H9 (cell line): ENCODE results near the gene LASP1NB.

Source experiments
- DNase-seq: peaks from one replicate; pipeline ENCODE4 v3.0.0-alpha.2; 2017
- H2AFZ ChIP-seq: one replicate; pipeline ENCODE4 v1.6.1; 2013; ENCODE audit warnings: mild to moderate bottlenecking, low read length, control low read depth, moderate library complexity
- H2AK5ac ChIP-seq: 2 replicates; pipeline ENCODE4 v1.6.1; 2013; ENCODE audit warnings: low read length, control low read depth, mixed read lengths; ENCODE audit not compliant: insufficient read length
- H2BK120ac ChIP-seq: one replicate; pipeline ENCODE4 v1.6.1; 2013; ENCODE audit warnings: low read depth, mild to moderate bottlenecking, low read length, control low read depth, inconsistent platforms; ENCODE audit not compliant: poor library complexity, severe bottlenecking
- H2BK12ac ChIP-seq: 2 replicates; pipeline ENCODE4 v1.6.1; 2013; ENCODE audit warnings: low read length, control low read depth, mixed read lengths, low read depth; ENCODE audit not compliant: insufficient read length
- H2BK15ac ChIP-seq: 2 replicates; pipeline ENCODE4 v1.6.1; 2013; ENCODE audit warnings: low read depth, low read length, control low read depth
- H2BK20ac ChIP-seq: one replicate; pipeline ENCODE4 v1.6.1; 2013; ENCODE audit warnings: low read depth, mild to moderate bottlenecking, low read length, control low read depth, inconsistent platforms; ENCODE audit not compliant: poor library complexity, severe bottlenecking
- H2BK5ac ChIP-seq: 2 replicates; pipeline ENCODE4 v1.6.1; 2013; ENCODE audit warnings: low read length, control low read depth, mixed read lengths; ENCODE audit not compliant: insufficient read length
- H3K14ac ChIP-seq: 2 replicates; pipeline ENCODE4 v1.6.1; 2013; ENCODE audit warnings: low read length, control low read depth; ENCODE audit not compliant: insufficient read depth
- H3K18ac ChIP-seq: 2 replicates; pipeline ENCODE4 v1.6.1; 2013; ENCODE audit warnings: low read depth, mild to moderate bottlenecking, mixed read lengths, low read length, control low read depth; ENCODE audit not compliant: insufficient read length
- H3K23ac ChIP-seq: 2 replicates; pipeline ENCODE4 v1.6.1; 2013; ENCODE audit warnings: low read length, control low read depth, mixed read lengths, low read depth; ENCODE audit not compliant: insufficient read length
- H3K23me2 ChIP-seq: 2 replicates; pipeline ENCODE4 v1.6.1; 2013; ENCODE audit warnings: low read depth, mild to moderate bottlenecking, mixed read lengths, low read length, control low read depth; ENCODE audit not compliant: insufficient read length, poor library complexity, severe bottlenecking
- H3K27ac ChIP-seq: 2 replicates; pipeline ENCODE4 v1.5.1; 2013; ENCODE audit warnings: low read length, control low read depth, mixed read lengths, low read depth; ENCODE audit not compliant: insufficient read length
- H3K27me3 ChIP-seq: 2 replicates; pipeline ENCODE4 v1.6.1; 2013; ENCODE audit warnings: low read length, control low read depth, inconsistent platforms; ENCODE audit not compliant: insufficient read depth
- H3K4ac ChIP-seq: 2 replicates; pipeline ENCODE4 v1.6.1; 2013; ENCODE audit warnings: low read depth, mild to moderate bottlenecking, control low read depth, inconsistent platforms, low read length, moderate library complexity
- H3K4me1 ChIP-seq: 2 replicates; pipeline ENCODE4 v1.6.1; 2013; ENCODE audit warnings: low read length, control low read depth, inconsistent platforms; ENCODE audit not compliant: insufficient read depth
- H3K4me2 ChIP-seq: 2 replicates; pipeline ENCODE4 v1.6.1; 2013; ENCODE audit warnings: low read length, control low read depth, mixed read lengths; ENCODE audit not compliant: insufficient read length, insufficient read depth
- H3K56ac ChIP-seq: 2 replicates; pipeline ENCODE4 v1.6.1; 2013; ENCODE audit warnings: low read depth, mild to moderate bottlenecking, mixed read lengths, low read length, control low read depth; ENCODE audit not compliant: insufficient read length
- H3K79me1 ChIP-seq: 2 replicates; pipeline ENCODE4 v1.6.1; 2013; ENCODE audit warnings: low read depth, mild to moderate bottlenecking, moderate library complexity, low read length, control low read depth, inconsistent platforms; ENCODE audit not compliant: insufficient read depth, poor library complexity, severe bottlenecking
- H3K79me2 ChIP-seq: 2 replicates; pipeline ENCODE4 v1.6.1; 2013; ENCODE audit warnings: low read length, control low read depth, inconsistent platforms; ENCODE audit not compliant: insufficient read depth
- H3K9ac ChIP-seq: 2 replicates; pipeline ENCODE4 v1.6.1; 2013; ENCODE audit warnings: low read length, control low read depth, mixed read lengths; ENCODE audit not compliant: insufficient read length; ENCODE audit errors: extremely low read depth
- H3K9me3 ChIP-seq: one replicate; pipeline ENCODE4 v1.6.1; 2013; ENCODE audit warnings: low read depth, low read length, inconsistent platforms; ENCODE audit not compliant: control insufficient read depth
- H3T11ph ChIP-seq: one replicate; pipeline ENCODE4 v1.6.1; 2013; ENCODE audit warnings: mild to moderate bottlenecking, low read length, control low read depth, inconsistent platforms
- H4K20me1 ChIP-seq: one replicate; pipeline ENCODE4 v1.6.1; 2013; ENCODE audit not compliant: control insufficient read depth, insufficient read length, insufficient read depth
- H4K5ac ChIP-seq: 2 replicates; pipeline ENCODE4 v1.6.1; 2013; ENCODE audit warnings: low read depth, mild to moderate bottlenecking, mixed read lengths, low read length, control low read depth; ENCODE audit not compliant: insufficient read length
- H4K8ac ChIP-seq: replicated peaks from 2 replicates; pipeline ENCODE4 v1.6.1; 2013; ENCODE audit warnings: low read length, control low read depth, mixed read lengths, low read depth; ENCODE audit not compliant: insufficient read length
- H4K91ac ChIP-seq: 2 replicates; pipeline ENCODE4 v1.6.1; 2013; ENCODE audit warnings: low read depth, mild to moderate bottlenecking, moderate library complexity, mixed read lengths, low read length, control low read depth; ENCODE audit not compliant: insufficient read length
- H3K27ac Mint-ChIP-seq, 3 experiments: 2 replicates in 2 of 3; 3 replicates in 1 of 3; pipeline ENCODE4 v1.8.0; 2020 to 2021; ENCODE audit warnings: mixed read lengths in 3 of 3, mild to moderate bottlenecking in 1 of 3, moderate library complexity in 1 of 3
- H3K27me3 Mint-ChIP-seq: 2 replicates; pipeline ENCODE4 v1.8.0; 2021; ENCODE audit warnings: low read depth, mild to moderate bottlenecking, moderate library complexity, mixed read lengths
- H3K36me3 Mint-ChIP-seq, 3 experiments: 2 replicates in 2 of 3; 3 replicates in 1 of 3; pipeline ENCODE4 v1.8.0; 2020 to 2021; ENCODE audit warnings: low read depth in 3 of 3, mixed read lengths in 3 of 3; ENCODE audit not compliant: insufficient read depth in 1 of 3
- H3K4me1 Mint-ChIP-seq, 2 experiments: 2 replicates each; pipeline ENCODE4 v1.8.0; 2020; ENCODE audit warnings: mixed read lengths in 2 of 2
- H3K4me3 Mint-ChIP-seq, 2 experiments: 2 replicates in 1 of 2; 3 replicates in 1 of 2; pipeline ENCODE4 v1.8.0; 2020 to 2021; ENCODE audit warnings: mild to moderate bottlenecking in 2 of 2, mixed read lengths in 2 of 2, moderate library complexity in 1 of 2
- H3K9me3 Mint-ChIP-seq, 2 experiments: 2 replicates in 1 of 2; 3 replicates in 1 of 2; pipeline ENCODE4 v1.8.0; 2020; ENCODE audit warnings: mild to moderate bottlenecking in 2 of 2, mixed read lengths in 2 of 2, moderate library complexity in 1 of 2
- WGBS: extraction: QIAGEN DNeasy Blood & Tissue Kit; methylation state at CpG from one replicate; pipeline ENCODE4 v1.1.7; 2013; ENCODE audit warnings: missing lambda C conversion rate, low lambda C conversion rate, mixed read lengths; ENCODE audit not compliant: insufficient read length; ENCODE audit errors: extremely low coverage; 5-methylcytosine and 5-hydroxymethylcytosine counted together
- TF ChIP-seq, protein P1 (sequence below): fragments of 200-600 bp; sonication (generic); conservative IDR thresholded peaks from 3 replicates; pipeline ENCODE4 v1.8.0; 2021; ENCODE audit warnings: antibody characterized with exemption, mild to moderate bottlenecking

LASP1NB gene

DNA sequence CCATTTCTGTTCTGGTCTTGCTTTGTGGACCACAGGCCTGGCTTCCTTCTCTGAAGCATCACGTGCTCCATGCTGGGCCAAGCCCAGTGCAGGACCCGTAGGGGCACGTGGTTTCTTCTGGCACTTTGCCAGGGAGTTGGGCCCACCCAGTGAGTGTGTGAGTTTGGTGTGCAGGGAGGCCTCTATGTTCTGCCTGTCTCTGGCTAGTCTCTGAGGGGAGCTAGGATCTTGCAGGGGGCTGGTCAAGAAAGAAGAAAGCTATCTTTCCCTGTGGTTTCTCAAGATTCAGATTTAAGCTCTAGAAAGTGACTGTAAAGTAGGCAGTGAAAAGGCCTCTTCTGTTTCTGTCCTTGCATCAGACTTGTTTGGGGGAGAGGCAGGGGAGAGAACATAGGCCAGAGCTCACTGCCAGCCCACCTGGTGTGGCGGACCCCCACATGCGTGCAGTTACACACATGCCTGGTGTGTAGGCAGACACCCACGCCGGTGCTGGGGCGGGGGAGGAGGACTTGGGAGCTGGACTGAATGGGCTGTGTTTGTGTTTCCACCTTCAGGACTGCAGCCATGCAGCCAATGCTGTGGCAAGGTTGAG lies 43.7 kb upstream of the LASP1NB start:
- Histone ChIP-seq H2BK12ac (no peak overlapping the region), H4K5ac (no peak overlapping the region), H2BK5ac (no peak overlapping the region), H3K9ac (no peak overlapping the region), H2BK15ac (no peak overlapping the region), H3K79me2 (peaks cover 4% of the 10 kb centered on the region; the same call in 1 of the 2 replicates), H3K4ac (no peak overlapping the region), H2AK5ac (no peak overlapping the region), H3K18ac (no peak overlapping the region), H3K56ac (no peak overlapping the region), H3K79me1 (peaks cover 3% of the 10 kb centered on the region), H4K20me1 (no peaks in the 10 kb centered on the region), H3K23me2 (no peaks in the 10 kb centered on the region), H3K27ac (no peak overlapping the region), H4K8ac (no peak overlapping the region), H4K91ac (peak overlapping the region; percentile 51), H2BK120ac (no peak overlapping the region), H3K9me3 (no peaks in the 10 kb centered on the region), H3K14ac (no peak overlapping the region; the same call in 1 of the 2 replicates), H2AFZ (no peak overlapping the region), H3K23ac (no peak overlapping the region), H2BK20ac (no peak overlapping the region), H3K4me1 (peaks cover 16% of the 10 kb centered on the region; the same call in 1 of the 2 replicates), H3T11ph (no peak overlapping the region), H3K27me3 (no peaks in the 10 kb centered on the region), H3K4me2 (no peak overlapping the region)
- WGBS: no CpG with 5 or more reads among the region's 8 CpGs
- peaks cover 81 to 91% of the 10 kb centered on the region in 2 experiments for H3K4me1 Mint-ChIP-seq
- TF ChIP-seq, protein P1, sequence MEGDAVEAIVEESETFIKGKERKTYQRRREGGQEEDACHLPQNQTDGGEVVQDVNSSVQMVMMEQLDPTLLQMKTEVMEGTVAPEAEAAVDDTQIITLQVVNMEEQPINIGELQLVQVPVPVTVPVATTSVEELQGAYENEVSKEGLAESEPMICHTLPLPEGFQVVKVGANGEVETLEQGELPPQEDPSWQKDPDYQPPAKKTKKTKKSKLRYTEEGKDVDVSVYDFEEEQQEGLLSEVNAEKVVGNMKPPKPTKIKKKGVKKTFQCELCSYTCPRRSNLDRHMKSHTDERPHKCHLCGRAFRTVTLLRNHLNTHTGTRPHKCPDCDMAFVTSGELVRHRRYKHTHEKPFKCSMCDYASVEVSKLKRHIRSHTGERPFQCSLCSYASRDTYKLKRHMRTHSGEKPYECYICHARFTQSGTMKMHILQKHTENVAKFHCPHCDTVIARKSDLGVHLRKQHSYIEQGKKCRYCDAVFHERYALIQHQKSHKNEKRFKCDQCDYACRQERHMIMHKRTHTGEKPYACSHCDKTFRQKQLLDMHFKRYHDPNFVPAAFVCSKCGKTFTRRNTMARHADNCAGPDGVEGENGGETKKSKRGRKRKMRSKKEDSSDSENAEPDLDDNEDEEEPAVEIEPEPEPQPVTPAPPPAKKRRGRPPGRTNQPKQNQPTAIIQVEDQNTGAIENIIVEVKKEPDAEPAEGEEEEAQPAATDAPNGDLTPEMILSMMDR: no peak
- peak; percentile 34 for DNase-seq
- H3K36me3 Mint-ChIP-seq: peaks cover 9 to 51% (median 20%) of the 10 kb centered on the region in 3 experiments; a peak in 5 of 7 replicates
- peaks cover 0 to 3% of the 10 kb centered on the region in 2 experiments; a peak in 1 of 5 replicates for H3K9me3 Mint-ChIP-seq
- peak overlapping the region; percentile 85 to 95 (median 90); a peak in 5 of 7 replicates for H3K27ac Mint-ChIP-seq
- 0 out of 5 replicates have a peak overlapping the region, but pooled peaks of 1 of the 2 experiments have one; percentile 40 for H3K4me3 Mint-ChIP-seq
- H3K27me3 Mint-ChIP-seq: no peaks in the 10 kb centered on the region
